AG09309 (cell line): Measurements from ENCODE around the gene CREB5.

Experiments used
- DNase-seq: peaks from one replicate; pipeline ENCODE4 v3.0.0-alpha.2; 2010; ENCODE audit warnings: low read depth
- H3K4me3 ChIP-seq: 2 replicates; pipeline ENCODE4 v1.5.1; 2011; ENCODE audit warnings: mild to moderate bottlenecking, low read depth, low read length, moderate library complexity; ENCODE audit not compliant: control insufficient read depth
- CTCF ChIP-seq: IDR thresholded peaks from 2 replicates; pipeline ENCODE4 v1.5.1; 2011; ENCODE audit warnings: mild to moderate bottlenecking, low read depth, low read length, inconsistent platforms; ENCODE audit not compliant: insufficient read depth, control insufficient read depth; ENCODE audit errors: missing control alignments

CREB5 gene

GRCh38 chr7:28442540-28443420, 30.5 kb downstream of the CREB5 start:
- no peak for TF ChIP-seq CTCF
- no peak overlapping the region for H3K4me3 ChIP-seq
- DNase-seq = no peak

- no peak for DNase-seq
- no peak overlapping the region for H3K4me3 ChIP-seq
- TF ChIP-seq CTCF = no peak
Observed at GRCh38 chr7:28446131-28446530, 33.8 kb downstream of the CREB5 start.

GRCh38 chr7:28447071-28447470, 34.8 kb downstream of the CREB5 start:
- H3K4me3 ChIP-seq = no peak overlapping the region
- DNase-seq = no peak
- no peak for TF ChIP-seq CTCF

- no peak for DNase-seq
- H3K4me3 ChIP-seq = no peak overlapping the region
- no peak for TF ChIP-seq CTCF
Observed at GRCh38 chr7:28448708-28449107, 36.4 kb downstream of the CREB5 start.

- H3K4me3 ChIP-seq = no peak overlapping the region
- no peak for TF ChIP-seq CTCF
- DNase-seq = no peak
Observed at GRCh38 chr7:28452681-28453080, 40.4 kb downstream of the CREB5 start.

- H3K4me3 ChIP-seq = no peak overlapping the region
- no peak for DNase-seq
- TF ChIP-seq CTCF = no peak
Observed at GRCh38 chr7:28455486-28455885, 43.2 kb downstream of the CREB5 start.
